ENCODE results near the gene WDR93. TPM values are rescaled to one million over a fixed set of nuclear protein-coding genes. Genes with fewer than 3 reads are reported as not detected.

The WDR93 gene
- total RNA-seq, 2 experiments from 2014 or later: not detected

DNA sequence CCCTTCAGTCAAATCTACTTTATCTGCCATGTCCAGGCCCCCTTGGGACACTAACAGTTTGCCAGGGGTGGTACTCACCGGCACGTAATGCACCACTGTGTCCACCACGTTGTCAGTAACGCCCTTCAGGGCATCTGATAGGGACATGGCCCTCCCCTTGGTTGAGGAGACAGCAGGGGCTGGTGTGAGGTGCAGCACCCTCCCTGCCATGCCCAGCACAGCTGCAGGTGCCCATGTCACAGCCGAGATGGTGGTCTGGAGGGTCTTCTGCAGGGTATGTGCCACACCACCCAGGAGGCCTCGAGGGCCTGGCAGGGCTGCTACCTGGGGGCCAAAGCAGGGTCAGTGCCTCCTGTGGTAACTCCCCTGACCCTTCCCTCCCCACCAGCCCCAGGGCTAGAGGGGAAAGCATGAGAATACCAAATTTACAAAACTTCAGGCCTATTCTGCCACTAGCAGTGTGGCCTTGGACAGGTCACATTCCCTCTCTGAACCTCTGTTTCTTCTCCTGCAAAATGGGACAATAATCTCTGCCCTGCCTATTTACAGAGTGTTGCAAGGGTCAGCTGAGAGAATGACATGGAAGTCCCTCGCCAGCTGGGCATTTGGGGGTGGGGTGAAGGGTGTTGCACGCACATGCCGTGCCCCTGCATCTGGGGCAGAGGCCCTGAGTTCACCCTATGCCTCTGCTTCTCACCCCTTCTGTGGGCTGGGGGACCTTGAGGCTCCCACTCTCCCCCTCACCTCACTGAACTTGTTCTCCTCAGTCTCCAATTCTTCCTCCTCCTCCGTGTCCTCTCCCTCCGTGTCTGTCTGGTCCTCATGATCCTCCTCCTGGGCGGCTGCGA lies 23.5 kb upstream of the WDR93 start:
- DNase-seq (no peak), ATAC-seq (no peak)
- no peaks in the 10 kb centered on the region for H3K36me3 Mint-ChIP-seq
- H3K27ac Mint-ChIP-seq: no peak overlapping the region
- peaks cover 2% of the 10 kb centered on the region for H3K4me1 Mint-ChIP-seq
- H3K27me3 Mint-ChIP-seq: peaks cover 12% of the 10 kb centered on the region
- CTCF ChIA-PET: no interaction called here
- no peak overlapping the region for H3K4me3 Mint-ChIP-seq
- no peaks in the 10 kb centered on the region for H3K9me3 Mint-ChIP-seq (ENCODE audit: low read depth)

DNA sequence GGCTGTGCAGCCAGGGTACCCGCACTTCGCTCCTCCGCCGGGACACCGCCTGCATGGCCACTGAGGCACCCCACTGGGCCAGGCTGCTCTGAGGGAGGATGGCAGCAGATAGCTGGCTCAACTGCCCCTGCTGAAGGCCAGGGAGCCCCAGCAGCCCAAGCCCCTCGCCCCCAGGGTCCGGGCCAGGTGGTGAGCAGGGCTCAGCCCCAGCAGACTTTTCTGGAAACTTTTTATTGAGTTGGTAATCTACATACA lies 23.0 kb upstream of the WDR93 start:
- no peak overlapping the region for H3K27ac Mint-ChIP-seq
- H3K4me1 Mint-ChIP-seq: peaks cover 2% of the 10 kb centered on the region
- ATAC-seq: no peak

DNA sequence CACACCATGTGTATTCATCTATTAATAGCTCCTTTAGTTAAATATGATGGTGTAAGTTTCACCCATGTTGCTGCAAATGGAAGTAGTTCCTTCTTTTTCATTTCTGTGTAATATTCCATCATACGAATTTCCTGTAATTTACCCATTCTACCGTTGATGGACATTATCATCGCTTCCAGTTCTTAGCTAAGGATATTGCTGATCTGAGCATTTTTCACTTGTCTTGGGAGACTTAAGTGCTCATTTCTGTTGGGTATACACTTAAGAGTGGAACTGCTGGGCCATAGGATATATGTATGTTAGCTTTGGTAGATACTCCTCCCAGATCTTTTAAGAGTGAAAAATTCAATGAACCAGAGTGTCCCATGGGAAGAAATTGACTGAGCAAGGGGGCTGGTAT lies 22.4 kb upstream of the WDR93 start:
- CTCF ChIA-PET: no interaction called here
- no peak overlapping the region for H3K4me3 Mint-ChIP-seq
- no peak overlapping the region for H3K27ac Mint-ChIP-seq
- DNase-seq (no peak), ATAC-seq (no peak)
- H3K36me3 Mint-ChIP-seq: no peaks in the 10 kb centered on the region
- no peaks in the 10 kb centered on the region for H3K9me3 Mint-ChIP-seq (ENCODE audit: low read depth)
- peaks cover 2% of the 10 kb centered on the region for H3K4me1 Mint-ChIP-seq
- peaks cover 12% of the 10 kb centered on the region for H3K27me3 Mint-ChIP-seq

More for the DNA sequence above, 23.0 kb upstream of the WDR93 start:
- CTCF ChIA-PET: no interaction called here
- Mint-ChIP-seq H3K27me3 (peaks cover 12% of the 10 kb centered on the region), H3K9me3 (ENCODE audit: low read depth) (no peaks in the 10 kb centered on the region), H3K36me3 (no peaks in the 10 kb centered on the region), H3K4me3 (no peak overlapping the region)
- no peak for DNase-seq

DNA sequence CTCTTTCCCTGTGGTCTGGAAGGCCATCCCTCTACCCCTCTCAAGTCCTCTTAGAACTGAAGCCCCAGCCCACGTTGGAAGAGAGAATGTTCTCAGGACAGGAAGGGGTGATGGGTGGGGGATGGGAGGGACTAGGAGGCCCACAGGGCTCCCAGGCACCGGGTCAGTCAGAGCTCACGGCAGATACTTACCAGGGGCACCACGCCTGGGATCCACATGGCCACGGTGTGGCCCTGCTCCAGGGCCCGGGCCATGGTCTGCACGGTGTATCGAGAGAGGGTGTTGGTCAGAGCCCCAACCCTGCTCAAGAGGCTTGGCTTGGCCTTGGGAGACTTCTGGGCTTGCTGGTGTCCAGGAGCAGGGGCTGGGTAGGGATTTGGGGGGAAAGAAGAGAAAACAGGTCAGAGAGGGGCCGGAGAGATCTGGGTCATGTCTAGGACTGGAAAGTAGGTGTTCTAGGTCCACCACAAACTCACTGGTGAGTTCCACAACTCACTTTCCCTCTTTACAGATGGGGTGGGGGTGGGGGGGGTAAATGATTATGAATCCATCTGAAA lies 21.2 kb upstream of the WDR93 start:
- Mint-ChIP-seq H3K36me3 (no peaks in the 10 kb centered on the region), H3K4me3 (no peak overlapping the region), H3K27ac (no peak overlapping the region), H3K27me3 (peaks cover 10% of the 10 kb centered on the region), H3K4me1 (peaks cover 2% of the 10 kb centered on the region), H3K9me3 (ENCODE audit: low read depth) (no peaks in the 10 kb centered on the region)
- CTCF ChIA-PET: interaction anchor here (1.4 kb wide), 1 partner anchor 34 kb away, joined by 3 read pairs; no protein-coding TSS in a partner anchor
- ATAC-seq: no peak
- DNase-seq: no peak

DNA sequence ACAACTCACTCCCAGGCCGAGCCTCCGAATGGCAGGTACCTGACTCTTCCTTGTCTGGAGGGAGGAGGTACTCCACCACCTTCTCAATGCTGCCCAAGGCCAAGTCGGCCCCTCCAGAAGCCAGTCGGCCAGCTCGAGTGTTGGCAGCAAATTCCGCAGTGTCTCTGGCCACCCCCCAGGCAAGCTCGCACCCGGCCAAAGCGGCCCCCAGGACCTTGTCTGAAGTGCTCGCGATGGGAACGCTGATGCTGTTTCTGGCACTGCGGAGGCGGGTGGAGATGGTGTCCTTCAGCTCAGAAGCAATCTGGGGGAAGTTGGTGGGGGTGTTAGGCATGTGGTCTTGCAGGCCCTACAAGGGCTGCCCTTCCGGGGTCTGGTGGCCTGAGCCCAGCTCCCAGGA lies 20.7 kb upstream of the WDR93 start:
- Mint-ChIP-seq H3K27ac (no peak overlapping the region), H3K4me1 (peaks cover under 1% of the 10 kb centered on the region), H3K4me3 (no peak overlapping the region), H3K9me3 (ENCODE audit: low read depth) (no peaks in the 10 kb centered on the region), H3K27me3 (peaks cover 4% of the 10 kb centered on the region), H3K36me3 (no peaks in the 10 kb centered on the region)
- no peak for ATAC-seq
- DNase-seq: no peak
- CTCF ChIA-PET: interaction anchor here (1.4 kb wide), 1 partner anchor 34 kb away, joined by 3 read pairs; no protein-coding TSS in a partner anchor

- Mint-ChIP-seq H3K9me3 (ENCODE audit: low read depth) (no peaks in the 10 kb centered on the region), H3K4me1 (no peaks in the 10 kb centered on the region), H3K27me3 (no peaks in the 10 kb centered on the region), H3K27ac (no peak overlapping the region), H3K4me3 (no peak overlapping the region), H3K36me3 (no peaks in the 10 kb centered on the region)
- ATAC-seq (no peak), DNase-seq (no peak)
- CTCF ChIA-PET: interaction anchor here (0.6 to 1.4 kb wide), 3 partner anchors 33 to 204 kb away, joined by 3 read pairs; no protein-coding TSS in a partner anchor
Measured at GRCh38 chr15:89670971-89671560, 19.5 kb upstream of the WDR93 start.

DNA sequence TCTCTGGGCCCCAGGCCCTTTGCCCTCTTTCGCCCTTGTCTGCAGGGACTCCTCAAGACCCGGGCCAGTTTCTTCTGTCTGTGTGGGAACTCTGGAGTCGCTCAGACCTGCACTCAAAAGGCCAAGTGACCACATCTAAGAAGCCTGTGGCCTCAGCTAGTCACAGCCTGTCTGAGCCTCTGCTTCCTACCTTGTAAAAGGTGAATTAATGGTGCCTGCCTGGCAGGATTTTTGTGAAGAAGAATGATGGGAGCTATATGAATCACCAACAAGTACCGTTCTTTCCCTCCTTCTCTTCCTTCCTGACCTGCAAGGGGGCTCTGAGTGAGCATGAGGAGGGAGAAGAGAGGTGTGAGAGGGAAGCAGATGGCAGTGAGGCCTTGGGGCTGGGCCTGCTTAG lies 18.9 kb upstream of the WDR93 start:
- H3K27ac Mint-ChIP-seq: no peak overlapping the region
- no peaks in the 10 kb centered on the region for H3K4me1 Mint-ChIP-seq
- no peaks in the 10 kb centered on the region for H3K9me3 Mint-ChIP-seq (ENCODE audit: low read depth)

GRCh38 chr15:89672221-89673164 lies 18.1 kb upstream of the WDR93 start:
- ATAC-seq: no peak

More for the DNA sequence above, 18.9 kb upstream of the WDR93 start:
- CTCF ChIA-PET: interaction anchor here (0.6 to 1.6 kb wide), 3 partner anchors 24 to 203 kb away, joined by 3 to 5 read pairs (median 3); no protein-coding TSS in a partner anchor
- Mint-ChIP-seq H3K4me3 (no peak overlapping the region), H3K36me3 (no peaks in the 10 kb centered on the region), H3K27me3 (no peaks in the 10 kb centered on the region)
- ATAC-seq (no peak), DNase-seq (no peak)

DNA sequence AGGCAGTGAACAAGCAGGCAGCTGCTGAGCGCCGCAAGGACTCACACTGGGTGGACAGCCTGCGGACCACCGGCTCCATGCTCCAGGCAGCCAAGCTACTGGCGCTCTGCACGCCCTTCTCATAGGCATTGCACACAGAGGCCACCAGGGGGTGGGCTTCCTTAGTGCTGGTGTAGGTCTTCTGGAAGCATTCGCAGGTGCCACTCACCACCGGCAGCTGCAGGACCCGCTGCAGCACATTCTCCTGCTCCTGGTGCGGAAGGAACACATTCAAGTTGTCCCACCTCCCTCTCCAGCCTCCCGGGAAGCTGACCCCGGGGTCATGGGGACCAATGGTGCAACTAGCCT lies 17.5 kb upstream of the WDR93 start:
- H3K9me3 Mint-ChIP-seq (ENCODE audit: low read depth): no peaks in the 10 kb centered on the region
- no peak for DNase-seq
- no peaks in the 10 kb centered on the region for H3K4me1 Mint-ChIP-seq
- H3K36me3 Mint-ChIP-seq: no peaks in the 10 kb centered on the region
- H3K4me3 Mint-ChIP-seq: no peak overlapping the region
- H3K27me3 Mint-ChIP-seq: no peaks in the 10 kb centered on the region
- ATAC-seq: peak; percentile 47
- H3K27ac Mint-ChIP-seq: no peak overlapping the region
- CTCF ChIA-PET: interaction anchor here (1.0 to 1.6 kb wide), 3 partner anchors 11 to 25 kb away, joined by 3 to 5 read pairs (median 3); no protein-coding TSS in a partner anchor

More at GRCh38 chr15:89672221-89673164, 18.1 kb upstream of the WDR93 start:
- no peaks in the 10 kb centered on the region for H3K27me3 Mint-ChIP-seq
- no peaks in the 10 kb centered on the region for H3K4me1 Mint-ChIP-seq
- no peak overlapping the region for H3K4me3 Mint-ChIP-seq
- no peaks in the 10 kb centered on the region for H3K36me3 Mint-ChIP-seq
- no peaks in the 10 kb centered on the region for H3K9me3 Mint-ChIP-seq (ENCODE audit: low read depth)
- DNase-seq: no peak
- no peak overlapping the region for H3K27ac Mint-ChIP-seq
- CTCF ChIA-PET: interaction anchor here (1.0 to 1.6 kb wide), 3 partner anchors 10 to 25 kb away, joined by 3 to 5 read pairs (median 3); no protein-coding TSS in a partner anchor

- CTCF ChIA-PET: no interaction called here
- no peaks in the 10 kb centered on the region for H3K9me3 Mint-ChIP-seq (ENCODE audit: low read depth)
- H3K36me3 Mint-ChIP-seq: no peaks in the 10 kb centered on the region
- H3K27ac Mint-ChIP-seq: no peak overlapping the region
- H3K4me3 Mint-ChIP-seq: no peak overlapping the region
- H3K4me1 Mint-ChIP-seq: no peaks in the 10 kb centered on the region
- ATAC-seq (no peak), DNase-seq (no peak)
- H3K27me3 Mint-ChIP-seq: no peaks in the 10 kb centered on the region
Measured at GRCh38 chr15:89674526-89674925, 16.1 kb upstream of the WDR93 start.

- ATAC-seq: no peak
- H3K27me3 Mint-ChIP-seq: no peaks in the 10 kb centered on the region
- CTCF ChIA-PET: interaction anchor here (0.7 kb wide), 1 partner anchor 443 kb away, joined by 3 read pairs; no protein-coding TSS in a partner anchor
- H3K9me3 Mint-ChIP-seq (ENCODE audit: low read depth): no peaks in the 10 kb centered on the region
- no peak for DNase-seq
- H3K4me1 Mint-ChIP-seq: no peaks in the 10 kb centered on the region
- H3K4me3 Mint-ChIP-seq: no peak overlapping the region
- H3K27ac Mint-ChIP-seq: no peak overlapping the region
- no peaks in the 10 kb centered on the region for H3K36me3 Mint-ChIP-seq
Measured at GRCh38 chr15:89675606-89676005, 15.0 kb upstream of the WDR93 start.

- no peaks in the 10 kb centered on the region for H3K27me3 Mint-ChIP-seq
- no peaks in the 10 kb centered on the region for H3K36me3 Mint-ChIP-seq
- ATAC-seq (no peak), DNase-seq (no peak)
- H3K27ac Mint-ChIP-seq: no peak overlapping the region
- CTCF ChIA-PET: no interaction called here
- H3K4me3 Mint-ChIP-seq: no peak overlapping the region
- no peaks in the 10 kb centered on the region for H3K9me3 Mint-ChIP-seq (ENCODE audit: low read depth)
- no peaks in the 10 kb centered on the region for H3K4me1 Mint-ChIP-seq
Measured at GRCh38 chr15:89677381-89677780, 13.2 kb upstream of the WDR93 start.

DNA sequence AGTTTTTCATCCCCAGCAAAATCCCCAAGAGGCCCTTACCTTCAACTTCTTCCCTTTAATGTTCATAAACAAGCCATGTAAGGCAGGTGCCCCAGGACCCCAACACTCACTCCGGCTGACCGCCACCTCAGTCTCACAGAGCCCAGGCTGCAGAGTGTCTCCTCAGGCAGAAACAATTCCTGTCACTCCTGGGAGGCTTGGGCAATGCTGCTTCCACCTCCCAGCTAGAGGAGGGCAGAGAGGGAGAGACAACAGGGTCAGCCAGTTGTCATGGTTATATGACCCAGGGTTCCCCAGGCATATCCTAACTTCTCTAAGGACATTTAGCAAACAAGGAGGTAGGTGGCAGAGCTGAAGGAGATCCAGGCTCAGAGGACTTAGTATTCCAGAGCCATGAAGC lies 11.4 kb upstream of the WDR93 start, which contains the start of gene PLIN1:
PLIN1 (minus strand) TSS at position 156 of the 400 bp plus-strand sequence. CDS start 1,878 bp downstream, outside the sequence.
- no peak within 1 kb of the TSS for H3K4me3 Mint-ChIP-seq

More for the DNA sequence above, 11.4 kb upstream of the WDR93 start, which contains the start of gene PLIN1:
- Mint-ChIP-seq H3K27me3 (no peaks in the 10 kb centered on the region), H3K27ac (no peak within 1 kb of the TSS), H3K9me3 (ENCODE audit: low read depth) (no peaks in the 10 kb centered on the region), H3K4me1 (no peaks in the 10 kb centered on the region), H3K36me3 (no peaks in the 10 kb centered on the region)
- DNase-seq: no peak
- ATAC-seq: no peak
- CTCF ChIA-PET: no interaction called here

All from activated CD8-positive, alpha-beta memory T cell treated with anti-CD3 and anti-CD28 coated beads, Interleukin-2, amount 10 ng/mL, durations not matched to agents 7 days and 5 days (primary cell).